GM18867 (cell line): Measurements from ENCODE around the gene TESK1.
"Not testable (repeated sequence)": the region's sequence is repeated elsewhere in the genome, so short reads cannot be mapped to it uniquely, and the experiment has no call there.

Experiments
- ATAC-seq: cut with Tn5 transposase; IDR thresholded peaks from one replicate; pipeline ENCODE4 v1.9.1; 2021; ENCODE audit warnings: mild to moderate bottlenecking, moderate library complexity; ENCODE audit not compliant: unreplicated experiment

The TESK1 gene

GRCh38 chr9:35579130-35579529 lies 25.9 kb upstream of the TESK1 start:
- ATAC-seq = no peak

GRCh38 chr9:35579659-35580227 lies 25.3 kb upstream of the TESK1 start:
- ATAC-seq = not testable (repeated sequence)

GRCh38 chr9:35583521-35583920 lies 21.5 kb upstream of the TESK1 start:
- ATAC-seq = not testable (repeated sequence)

- ATAC-seq = not testable (repeated sequence)
Observed at GRCh38 chr9:35584681-35585080, 20.4 kb upstream of the TESK1 start.

GRCh38 chr9:35588506-35588905 lies 16.6 kb upstream of the TESK1 start:
- ATAC-seq = not testable (repeated sequence)

- ATAC-seq = no peak
Observed at GRCh38 chr9:35593581-35593980, 11.5 kb upstream of the TESK1 start.

GRCh38 chr9:35594471-35594870 lies 10.6 kb upstream of the TESK1 start:
- ATAC-seq = no peak

GRCh38 chr9:35596907-35597306 lies 8.2 kb upstream of the TESK1 start:
- ATAC-seq = not testable (repeated sequence)

- ATAC-seq = no peak
Observed at GRCh38 chr9:35598866-35599590, 6.0 kb upstream of the TESK1 start.

- no peak for ATAC-seq
Observed at GRCh38 chr9:35599763-35600604, 5.1 kb upstream of the TESK1 start.

- no peak for ATAC-seq
Observed at GRCh38 chr9:35603506-35603985, 1.5 kb upstream of the TESK1 start.

- peak; percentile 80 for ATAC-seq
Observed at GRCh38 chr9:35603986-35604577, 980 bp upstream of the TESK1 start.

GRCh38 chr9:35605351-35606137 lies 482 bp downstream of the TESK1 start:
- peak; percentile 19 for ATAC-seq

- no peak for ATAC-seq
Observed at GRCh38 chr9:35606138-35606504, 1.1 kb downstream of the TESK1 start.

- no peak for ATAC-seq
Observed at GRCh38 chr9:35606726-35607125, 1.7 kb downstream of the TESK1 start.

- no peak for ATAC-seq
Observed at GRCh38 chr9:35608221-35608620, 3.2 kb downstream of the TESK1 start.

GRCh38 chr9:35609001-35609819 lies 4.1 kb downstream of the TESK1 start:
- ATAC-seq = no peak

- ATAC-seq = no peak
Observed at GRCh38 chr9:35609820-35610163, 4.7 kb downstream of the TESK1 start.

GRCh38 chr9:35611230-35611797 lies 6.3 kb downstream of the TESK1 start:
- peak; percentile 68 for ATAC-seq
